Uterus (tissue), 4 donors: ENCODE data around the gene MGAT4A. TPM values are rescaled to one million over a fixed set of nuclear protein-coding genes. Genes with fewer than 3 reads are reported as not detected.
A peak's percentile ranks its signal among the peaks of the same experiment; 100 is the strongest.
"Not testable (repeated sequence)": the region's sequence is repeated elsewhere in the genome, so short reads cannot be mapped to it uniquely, and the experiment has no call there.

Source experiments
- DNase-seq, 2 donors: peaks; one replicate each; pipeline ENCODE4 v3.0.0-alpha.2; 2019 to 2020
- H3K27ac ChIP-seq, 2 donors: fragments of 200-600 bp; sonication (generic); 1 replicate in 1 of 2; 2 replicates in 1 of 2; pipeline ENCODE4 v1.5.1; 2016 to 2018
- H3K27me3 ChIP-seq, 2 donors: fragments of 200-600 bp; sonication (generic); one replicate each; pipeline ENCODE4 v1.5.1; 2018 to 2019; ENCODE audit warnings: control low read depth in 1 of 2
- H3K36me3 ChIP-seq, 2 donors: fragments of 200-600 bp; sonication (generic); one replicate each; pipeline ENCODE4 v1.5.1; 2019; ENCODE audit warnings: control low read depth in 1 of 2
- H3K4me1 ChIP-seq, 2 donors: fragments of 200-600 bp; sonication (generic); one replicate each; pipeline ENCODE4 v1.5.1; 2018 to 2019; ENCODE audit warnings: control low read depth in 1 of 2
- H3K4me3 ChIP-seq, 2 donors: fragments of 200-600 bp; sonication (generic); 1 replicate in 1 of 2; 2 replicates in 1 of 2; pipeline ENCODE4 v1.5.1; 2018 to 2019; ENCODE audit warnings: mild to moderate bottlenecking in 1 of 2
- H3K9me3 ChIP-seq, 2 donors: fragments of 200-600 bp; sonication (generic); one replicate each; pipeline ENCODE4 v1.5.1; 2019; ENCODE audit warnings: control low read depth in 1 of 2
- POLR2A ChIP-seq, 2 donors: fragments of 450-650 bp; IDR thresholded peaks; one replicate each; pipeline ENCODE4 v1.6.1; 2016; ENCODE audit warnings: antibody characterized with exemption in 2 of 2, mild to moderate bottlenecking in 1 of 2, moderate library complexity in 1 of 2
- intact Hi-C: fragments of 100-400 bp; cut with DNase I; formaldehyde crosslinking; loops from one replicate; pipeline ENCODE4 v1.15.1; 2023; ENCODE audit warnings: low total_unique reads
- total RNA-seq, 4 donors: library from RNA; depleted of rRNA in 3 of 4; stranded (reverse); fragments of >200 nt in 3 of 4; gene quantifications; one replicate each; pipeline versions ENCODE4 v1.1.0 to v1.2.4, GENCODE V29; 2014 to 2023
- TF ChIP-seq, protein P1 (sequence below), 4 experiments: fragments of 200-600 bp in 2 of 4; fragments of 450-650 bp in 2 of 4; sonication (generic) in 2 of 4; IDR thresholded peaks; one replicate each; pipeline ENCODE4 v1.5.1; 2016 to 2019; ENCODE audit warnings: antibody characterized with exemption in 4 of 4, mild to moderate bottlenecking in 2 of 4, moderate library complexity in 1 of 4
- donor health status: DM: yes; HTN: yes; CAD: no.

The MGAT4A gene
- total RNA-seq, 4 donors from 2014 or later: 25.9 to 107 (median 52.9) TPM

DNA sequence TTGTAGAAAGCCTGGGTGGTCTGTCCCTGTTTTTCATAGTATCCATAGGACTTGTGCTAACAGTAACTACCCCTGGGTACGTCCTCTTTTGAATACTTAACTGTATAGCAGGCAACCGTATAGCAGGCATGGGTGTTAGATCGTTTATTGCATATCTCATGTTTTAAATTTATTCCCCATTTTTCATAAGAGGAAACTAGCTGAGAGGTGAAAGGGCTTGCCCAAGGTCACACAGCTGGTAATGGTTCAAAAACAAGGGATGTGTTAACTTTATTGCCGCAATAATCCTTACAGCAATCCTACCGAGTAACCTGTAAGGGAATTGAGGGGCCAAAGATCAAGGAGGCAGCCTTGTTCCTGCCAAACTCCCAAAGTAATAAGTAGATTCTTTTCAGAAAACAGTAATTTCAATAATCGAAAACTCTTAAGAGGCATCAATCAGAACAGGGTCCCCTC is 990 bp upstream of the MGAT4A start:
- Histone ChIP-seq H3K4me1 (no peaks in the 10 kb centered on the region), H3K27ac (peak overlapping the region; percentile 81), H3K9me3 (no peaks in the 10 kb centered on the region), H3K36me3 (no peaks in the 10 kb centered on the region), H3K4me3 (peak overlapping the region; percentile 44 to 60), H3K27me3 (no peaks in the 10 kb centered on the region)
- no peak for DNase-seq
- intact Hi-C loops: no loop called here
- no peak for TF ChIP-seq POLR2A (IDR thresholded peaks at IDR 0.05)
- TF ChIP-seq, protein P1, sequence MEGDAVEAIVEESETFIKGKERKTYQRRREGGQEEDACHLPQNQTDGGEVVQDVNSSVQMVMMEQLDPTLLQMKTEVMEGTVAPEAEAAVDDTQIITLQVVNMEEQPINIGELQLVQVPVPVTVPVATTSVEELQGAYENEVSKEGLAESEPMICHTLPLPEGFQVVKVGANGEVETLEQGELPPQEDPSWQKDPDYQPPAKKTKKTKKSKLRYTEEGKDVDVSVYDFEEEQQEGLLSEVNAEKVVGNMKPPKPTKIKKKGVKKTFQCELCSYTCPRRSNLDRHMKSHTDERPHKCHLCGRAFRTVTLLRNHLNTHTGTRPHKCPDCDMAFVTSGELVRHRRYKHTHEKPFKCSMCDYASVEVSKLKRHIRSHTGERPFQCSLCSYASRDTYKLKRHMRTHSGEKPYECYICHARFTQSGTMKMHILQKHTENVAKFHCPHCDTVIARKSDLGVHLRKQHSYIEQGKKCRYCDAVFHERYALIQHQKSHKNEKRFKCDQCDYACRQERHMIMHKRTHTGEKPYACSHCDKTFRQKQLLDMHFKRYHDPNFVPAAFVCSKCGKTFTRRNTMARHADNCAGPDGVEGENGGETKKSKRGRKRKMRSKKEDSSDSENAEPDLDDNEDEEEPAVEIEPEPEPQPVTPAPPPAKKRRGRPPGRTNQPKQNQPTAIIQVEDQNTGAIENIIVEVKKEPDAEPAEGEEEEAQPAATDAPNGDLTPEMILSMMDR (IDR thresholded peaks at IDR 0.05): no peak

DNA sequence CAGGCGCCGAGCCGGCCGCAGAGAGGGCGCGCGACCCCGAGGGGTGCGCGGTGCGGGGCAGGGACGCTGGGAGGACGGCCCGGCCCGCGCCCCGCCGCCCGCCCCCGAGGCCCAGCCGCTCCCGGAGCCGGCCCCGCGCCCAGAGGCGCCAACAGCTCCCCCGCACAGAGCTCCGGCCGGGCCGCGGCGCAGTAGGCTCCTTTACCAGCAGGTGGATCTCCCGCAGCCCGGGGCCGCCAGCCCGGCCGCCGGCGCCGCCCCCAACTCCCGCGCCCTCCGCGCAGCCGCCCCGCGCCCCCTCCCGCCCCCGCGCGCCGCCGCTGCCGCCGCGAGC is 258 bp downstream of the MGAT4A start:
- intact Hi-C loops: no loop called here
- Histone ChIP-seq H3K4me3 (peak overlapping the region; percentile 47 to 93), H3K36me3 (no peaks in the 10 kb centered on the region), H3K9me3 (no peaks in the 10 kb centered on the region), H3K27me3 (no peaks in the 10 kb centered on the region), H3K27ac (peak overlapping the region; percentile 81 to 86), H3K4me1 (no peaks in the 10 kb centered on the region)
- DNase-seq: peak; percentile 46 to 55
- TF ChIP-seq, protein P1 (IDR thresholded peaks at IDR 0.05): peak in 2 of 4 experiments; percentile 19 to 38
- no peak for TF ChIP-seq POLR2A (IDR thresholded peaks at IDR 0.05)

GRCh38 chr2:98730053-98730706 is 752 bp downstream of the MGAT4A start:
- intact Hi-C loops: no loop called here

DNA sequence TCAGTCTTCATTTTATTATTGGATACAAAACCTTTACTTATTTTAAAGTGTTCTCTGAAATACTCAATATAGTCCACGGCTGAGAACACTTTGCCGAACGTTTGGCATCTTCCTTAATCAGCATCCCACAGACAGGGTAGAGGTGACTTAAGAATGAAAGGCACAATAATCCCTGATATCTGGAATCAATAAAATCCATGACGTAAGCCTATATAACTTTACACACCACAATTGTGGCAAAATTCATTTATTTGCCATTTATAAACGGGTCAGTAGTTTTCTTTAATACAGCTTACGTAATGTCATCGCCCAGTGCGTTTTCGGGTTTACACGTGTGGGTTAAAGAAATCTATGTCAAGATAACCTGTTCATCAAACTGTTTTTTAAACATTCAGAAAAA is 1.3 kb downstream of the MGAT4A start:
- Histone ChIP-seq H3K27ac (peak overlapping the region; percentile 81 to 86), H3K4me3 (peak overlapping the region; percentile 47 to 93), H3K9me3 (no peaks in the 10 kb centered on the region), H3K36me3 (no peaks in the 10 kb centered on the region), H3K4me1 (no peaks in the 10 kb centered on the region), H3K27me3 (no peaks in the 10 kb centered on the region)
- intact Hi-C loops: no loop called here
- no peak for DNase-seq
- no peak for TF ChIP-seq POLR2A (IDR thresholded peaks at IDR 0.05)
- TF ChIP-seq, protein P1 (IDR thresholded peaks at IDR 0.05): no peak

More at GRCh38 chr2:98730053-98730706, 752 bp downstream of the MGAT4A start:
- TF ChIP-seq POLR2A (IDR thresholded peaks at IDR 0.05): no peak
- TF ChIP-seq, protein P1 (IDR thresholded peaks at IDR 0.05): no peak
- Histone ChIP-seq H3K9me3 (no peaks in the 10 kb centered on the region), H3K4me1 (no peaks in the 10 kb centered on the region), H3K27me3 (no peaks in the 10 kb centered on the region), H3K36me3 (no peaks in the 10 kb centered on the region), H3K4me3 (peak overlapping the region; percentile 47 to 93), H3K27ac (peak overlapping the region; percentile 81 to 86)
- peak; percentile 35 to 49 for DNase-seq

DNA sequence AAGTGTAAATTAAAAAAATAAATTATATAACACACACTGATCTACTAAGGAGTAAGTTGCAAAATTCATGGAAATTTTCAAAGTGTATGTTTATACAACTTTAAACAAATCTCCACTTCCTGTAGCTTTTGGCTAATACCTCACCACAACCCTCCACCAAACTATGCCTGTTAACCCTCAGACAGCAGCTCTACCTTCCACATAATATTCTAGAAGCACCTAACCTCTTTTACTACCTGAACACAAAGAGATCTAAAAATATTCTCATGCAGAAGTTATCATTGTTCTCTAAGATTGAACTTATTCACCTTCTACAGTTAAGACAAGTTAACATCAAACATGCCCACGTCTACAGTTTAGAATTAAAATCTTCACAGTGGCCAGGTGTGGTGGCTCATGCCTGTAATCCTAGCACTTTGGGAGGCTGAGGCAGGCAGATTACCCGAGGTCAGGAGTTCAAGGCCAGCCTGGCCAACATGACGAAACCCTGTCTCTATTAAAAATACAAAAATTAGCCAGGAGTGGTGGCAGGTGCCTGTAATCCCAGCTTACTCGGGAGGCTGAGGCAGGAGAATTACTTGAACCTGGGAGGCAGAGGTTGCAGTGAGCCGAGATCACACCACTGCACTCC is 2.7 kb downstream of the MGAT4A start:
- DNase-seq, H3K4me1 ChIP-seq, H3K27me3 ChIP-seq, H3K36me3 ChIP-seq, H3K9me3 ChIP-seq, intact Hi-C loops, H3K4me3 ChIP-seq: not testable (repeated sequence)
- peak overlapping the region; percentile 81 to 86 for H3K27ac ChIP-seq
